ENCODE data around the gene TMEM92.
"Not testable (repeated sequence)": the region's sequence is repeated elsewhere in the genome, so short reads cannot be mapped to it uniquely, and the experiment has no call there.

TMEM92 gene

GRCh38 chr17:50276588-50277356, 2.5 kb downstream of the TMEM92 start:
- no peak for DNase-seq

- no peak for DNase-seq
These were observed 3.1 kb downstream of the TMEM92 start for GRCh38 chr17:50277357-50277754.

- no peak for DNase-seq
These were observed 4.4 kb downstream of the TMEM92 start for GRCh38 chr17:50278526-50279180.

GRCh38 chr17:50279181-50279526, 4.9 kb downstream of the TMEM92 start:
- DNase-seq, result no peak

GRCh38 chr17:50279639-50280038, 5.4 kb downstream of the TMEM92 start:
- DNase-seq, result no peak

- DNase-seq, result no peak
These were observed 5.8 kb downstream of the TMEM92 start for GRCh38 chr17:50280068-50280467.

GRCh38 chr17:50280801-50281441, 6.7 kb downstream of the TMEM92 start:
- DNase-seq, result peak in 1 of 2 donors; percentile 15

- DNase-seq, result no peak
These were observed 7.6 kb downstream of the TMEM92 start for GRCh38 chr17:50281739-50282401.

GRCh38 chr17:50283246-50283645, 9.0 kb downstream of the TMEM92 start:
- DNase-seq, result peak in 1 of 2 donors; percentile 19

GRCh38 chr17:50283714-50284113, 9.4 kb downstream of the TMEM92 start:
- no peak for DNase-seq

GRCh38 chr17:50285941-50286340, 11.7 kb downstream of the TMEM92 start:
- no peak for DNase-seq

GRCh38 chr17:50287302-50287701, 13.0 kb downstream of the TMEM92 start:
- DNase-seq, result not testable (repeated sequence)

- DNase-seq, result no peak
These were observed 14.0 kb downstream of the TMEM92 start for GRCh38 chr17:50288306-50288705.

GRCh38 chr17:50289278-50289677, 15.0 kb downstream of the TMEM92 start:
- no peak for DNase-seq

GRCh38 chr17:50289991-50290702, 15.9 kb downstream of the TMEM92 start:
- peak in 1 of 2 donors; percentile 60 for DNase-seq

- no peak for DNase-seq
These were observed 16.7 kb downstream of the TMEM92 start for GRCh38 chr17:50290933-50291332.

- DNase-seq, result no peak
These were observed 18.2 kb downstream of the TMEM92 start for GRCh38 chr17:50292465-50292864.

GRCh38 chr17:50295021-50295420, 20.8 kb downstream of the TMEM92 start:
- DNase-seq, result no peak

GRCh38 chr17:50297407-50297865, 23.2 kb downstream of the TMEM92 start:
- peak; percentile 78 to 80 for DNase-seq

GRCh38 chr17:50298018-50298417, 23.8 kb downstream of the TMEM92 start:
- no peak for DNase-seq

- no peak for DNase-seq
These were observed 25.5 kb downstream of the TMEM92 start for GRCh38 chr17:50299776-50300175.

GRCh38 chr17:50300824-50301223, 26.6 kb downstream of the TMEM92 start:
- not testable (repeated sequence) for DNase-seq

All from CD4-positive, alpha-beta T cell treated with Interleukin-1 beta for 1 hour (primary cell).